Aorta (tissue), 5 donors: ENCODE results near the gene TMCO6. TPM values are rescaled to one million over a fixed set of nuclear protein-coding genes. Genes with fewer than 3 reads are reported as not detected.

Source experiments
- ATAC-seq: fragments of 200-7000 bp; cut with Tn5 transposase; one replicate; pipeline ENCODE4 v1.9.1; 2022; ENCODE audit warnings: moderate library complexity; ENCODE audit not compliant: low FRiP score
- DNase-seq, 2 donors: peaks; one replicate each; pipeline ENCODE4 v3.0.0-alpha.2; 2020
- H3K27ac ChIP-seq, 2 donors: one replicate each; pipeline ENCODE4 v1.5.1; 2013; ENCODE audit warnings: low read length in 2 of 2, mild to moderate bottlenecking in 2 of 2, moderate library complexity in 2 of 2, control low read depth in 1 of 2, inconsistent platforms in 1 of 2, low read depth in 1 of 2
- H3K27me3 ChIP-seq, 2 donors: one replicate each; pipeline ENCODE4 v1.6.1; 2013; ENCODE audit warnings: control low read depth in 1 of 2, low read length in 1 of 2, mild to moderate bottlenecking in 1 of 2, moderate library complexity in 1 of 2; ENCODE audit not compliant: insufficient read depth in 2 of 2, control insufficient read depth in 1 of 2
- H3K36me3 ChIP-seq, 2 donors: one replicate each; pipeline ENCODE4 v1.6.1; 2013; ENCODE audit warnings: control low read depth in 1 of 2, low read length in 1 of 2, mild to moderate bottlenecking in 1 of 2; ENCODE audit not compliant: insufficient read depth in 2 of 2, control insufficient read depth in 1 of 2
- H3K4me1 ChIP-seq, 2 donors: one replicate each; pipeline ENCODE4 v1.6.1; 2013; ENCODE audit warnings: low read length in 2 of 2, control low read depth in 1 of 2, mild to moderate bottlenecking in 1 of 2, moderate library complexity in 1 of 2; ENCODE audit not compliant: insufficient read depth in 2 of 2, control insufficient read depth in 1 of 2
- H3K4me3 ChIP-seq, 2 donors: one replicate each; pipeline ENCODE4 v1.5.1; 2013; ENCODE audit warnings: low read length in 2 of 2, control low read depth in 1 of 2, mild to moderate bottlenecking in 1 of 2
- H3K9me3 ChIP-seq: one replicate; pipeline ENCODE4 v1.6.1; 2013; ENCODE audit warnings: mild to moderate bottlenecking, low read length; ENCODE audit not compliant: control insufficient read depth
- WGBS, 2 donors: extraction: QIAGEN DNeasy Blood & Tissue Kit; methylation state at CpG; one replicate each; pipeline ENCODE4 v1.1.7; 2013; 5-methylcytosine and 5-hydroxymethylcytosine counted together
- intact Hi-C, 2 donors: fragments of 100-400 bp; cut with DNase I; formaldehyde crosslinking; loops; one replicate each; pipeline versions ENCODE4 v1.14.2 to v1.15.0; 2022
- microRNA-seq, 2 donors: library from miRNA; unstranded; fragments of <30 nt; microRNA quantifications; one replicate each; pipeline ENCODE4 v1.2.0, GENCODE V29; 2020
- polyA plus RNA-seq, 2 donors: library from polyadenylated mRNA; stranded (reverse); fragments of 200-250 nt; gene quantifications; one replicate each; pipeline ENCODE4 v1.2.3, GENCODE V29; 2013
- total RNA-seq, 2 donors: library from RNA; stranded (reverse); fragmentation: NEBNext Ultra II Directional; extraction: Animal tissue kit (Norgen Biotek cat#: 25700); gene quantifications; one replicate each; pipeline ENCODE4 v1.2.1, GENCODE V29; 2021
- donor health status: healthy with polysubstance abuse.
- donor health status: Bipolar disorder and iron deficiency.
- donor health status: DM: no; HTN: no; CAD: no.
- donor health status: DM: no; HTN: no; CAD: no.
- donor health status: DM: yes; HTN: yes; CAD: no.

Gene TMCO6
- total and polyA plus RNA-seq, 4 donors, result 2.9 to 11.9 (median 9.0) TPM

DNA sequence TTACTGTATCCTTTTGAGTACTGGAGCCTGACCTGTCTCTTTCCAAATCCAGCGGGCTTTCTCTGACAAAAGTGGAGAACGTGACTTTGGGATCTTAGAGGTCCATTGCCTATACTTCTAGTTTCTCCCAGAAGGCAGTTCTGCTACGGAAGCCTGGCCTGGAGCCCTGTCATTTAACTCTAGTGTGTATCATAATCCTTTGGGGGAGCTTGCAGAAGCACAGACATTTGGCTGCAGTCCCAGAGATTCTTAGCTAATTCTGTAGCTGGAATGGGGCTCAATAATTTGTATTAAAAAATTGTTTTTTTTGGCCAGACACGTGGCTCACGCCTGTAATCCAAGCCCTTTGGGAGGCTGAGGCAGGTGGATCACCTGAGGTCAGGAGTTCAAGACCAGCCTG is 55.0 kb downstream of the TMCO6 start:
- intact Hi-C loops, result loop anchor here in 1 of 2 donors (5.0 kb wide), 1 partner anchor 47 kb away; the partner anchor contains the start of genes IK and NDUFA2
- Histone ChIP-seq H3K4me1 (peaks cover 0 to 3% of the 10 kb centered on the region in 2 donors), H3K27ac (no peak overlapping the region), H3K9me3 (no peaks in the 10 kb centered on the region), H3K36me3 (peaks cover 15 to 18% of the 10 kb centered on the region in 2 donors), H3K4me3 (no peak overlapping the region), H3K27me3 (no peaks in the 10 kb centered on the region)
- 45% methylated on average over 5 of the region's 5 CpGs for WGBS, 2 donors
- DNase-seq (no peak), ATAC-seq (no peak)

Small RNA genes lying within 50 kb of the gene (microRNA-seq; reads per million reads assigned to microRNA genes)
- gene MIR3655, result 0 to 0.99 reads per million in 2 donors

Other genes starting within 250 kb of the TMCO6 start
- 100 to 1,000 TPM; 112 to 138 TPM for gene ANKHD1, start 237.6 kb upstream of the TMCO6 start, total RNA-seq
- gene ANKHD1, start 237.6 kb upstream of the TMCO6 start, polyA plus RNA-seq, result 10 to 100 TPM; 17.0 to 77.2 TPM
- 10 to 100 TPM in 1 of 2 donors, 1 to 10 TPM in 1; 5.4 to 14.2 TPM for gene EIF4EBP3, start 91.8 kb upstream of the TMCO6 start, total RNA-seq
- 10 to 100 TPM; 27.8 to 37.5 TPM for gene EIF4EBP3, start 91.8 kb upstream of the TMCO6 start, polyA plus RNA-seq
- gene SRA1, start 82.0 kb upstream of the TMCO6 start, total RNA-seq, result 10 to 100 TPM; 23.7 to 32.5 TPM
- 10 to 100 TPM; 23.2 to 49.6 TPM for gene SRA1, start 82.0 kb upstream of the TMCO6 start, polyA plus RNA-seq
- gene APBB3, start 74.9 kb upstream of the TMCO6 start, total RNA-seq, result 10 to 100 TPM; 32.9 to 48.3 TPM
- 10 to 100 TPM; 10.9 to 66.9 TPM for gene APBB3, start 74.9 kb upstream of the TMCO6 start, polyA plus RNA-seq
- gene SLC35A4, start 74.6 kb upstream of the TMCO6 start, total RNA-seq, result 10 to 100 TPM; 38.9 to 43.4 TPM
- 10 to 100 TPM; 24.9 to 25.5 TPM for gene SLC35A4, start 74.6 kb upstream of the TMCO6 start, polyA plus RNA-seq
- gene CD14, start 6.3 kb upstream of the TMCO6 start, total RNA-seq, result 100 to 1,000 TPM; 104 to 205 TPM
- gene CD14, start 6.3 kb upstream of the TMCO6 start, polyA plus RNA-seq, result 100 to 1,000 TPM in 1 of 2 donors, 10 to 100 TPM in 1; 34.9 to 115 TPM
- gene NDUFA2, start 8.2 kb downstream of the TMCO6 start, total RNA-seq, result 10 to 100 TPM; 32.1 to 35.0 TPM
- gene NDUFA2, start 8.2 kb downstream of the TMCO6 start, polyA plus RNA-seq, result 100 to 1,000 TPM; 114 to 198 TPM
- gene IK, start 8.4 kb downstream of the TMCO6 start, total RNA-seq, result 10 to 100 TPM; 78.4 to 79.1 TPM
- gene IK, start 8.4 kb downstream of the TMCO6 start, polyA plus RNA-seq, result 100 to 1,000 TPM in 1 of 2 donors, 10 to 100 TPM in 1; 90.3 to 104 TPM
- gene WDR55, start 25.5 kb downstream of the TMCO6 start, total RNA-seq, result 10 to 100 TPM; 18.5 to 21.3 TPM
- 10 to 100 TPM in 1 of 2 donors, 1 to 10 TPM in 1; 9.5 to 22.0 TPM for gene WDR55, start 25.5 kb downstream of the TMCO6 start, polyA plus RNA-seq
- 1 to 10 TPM in 1 of 2 donors, under 1 TPM in 1; 0.84 to 1.3 TPM for gene DND1, start 34.1 kb downstream of the TMCO6 start, total RNA-seq
- gene DND1, start 34.1 kb downstream of the TMCO6 start, polyA plus RNA-seq, result 1 to 10 TPM in 1 of 2 donors, not detected in 1; 2.1 TPM
- 10 to 100 TPM; 48.6 to 49.3 TPM for gene HARS1, start 51.9 kb downstream of the TMCO6 start, total RNA-seq
- 10 to 100 TPM; 35.1 to 74.6 TPM for gene HARS1, start 51.9 kb downstream of the TMCO6 start, polyA plus RNA-seq
- 10 to 100 TPM; 21.3 to 33.0 TPM for gene HARS2, start 52.0 kb downstream of the TMCO6 start, total RNA-seq
- 10 to 100 TPM; 14.4 to 27.6 TPM for gene HARS2, start 52.0 kb downstream of the TMCO6 start, polyA plus RNA-seq
- 10 to 100 TPM; 39.0 to 41.4 TPM for gene ZMAT2, start 61.0 kb downstream of the TMCO6 start, total RNA-seq
- gene ZMAT2, start 61.0 kb downstream of the TMCO6 start, polyA plus RNA-seq, result 100 to 1,000 TPM in 1 of 2 donors, 10 to 100 TPM in 1; 70.6 to 143 TPM
- gene PCDHA1, start 146.7 kb downstream of the TMCO6 start, total RNA-seq, result not detected
- not detected for gene PCDHA1, start 146.7 kb downstream of the TMCO6 start, polyA plus RNA-seq
- under 1 TPM; 0.13 to 0.24 TPM for gene PCDHA2, start 155.4 kb downstream of the TMCO6 start, total RNA-seq
- gene PCDHA2, start 155.4 kb downstream of the TMCO6 start, polyA plus RNA-seq, result not detected
- gene PCDHA3, start 161.6 kb downstream of the TMCO6 start, total RNA-seq, result under 1 TPM; 0.33 to 0.36 TPM
- gene PCDHA3, start 161.6 kb downstream of the TMCO6 start, polyA plus RNA-seq, result under 1 TPM; 0.25 to 0.38 TPM
- under 1 TPM; 0.78 to 0.90 TPM for gene PCDHA4, start 167.6 kb downstream of the TMCO6 start, total RNA-seq
- gene PCDHA4, start 167.6 kb downstream of the TMCO6 start, polyA plus RNA-seq, result under 1 TPM in 1 of 2 donors, not detected in 1; 0.05 TPM
- gene PCDHA5, start 182.2 kb downstream of the TMCO6 start, total RNA-seq, result under 1 TPM; 0.24 to 0.26 TPM
- gene PCDHA5, start 182.2 kb downstream of the TMCO6 start, polyA plus RNA-seq, result under 1 TPM in 1 of 2 donors, not detected in 1; 0.08 TPM
- gene PCDHA6, start 188.5 kb downstream of the TMCO6 start, total RNA-seq, result under 1 TPM; 0.36 to 0.45 TPM
- gene PCDHA6, start 188.5 kb downstream of the TMCO6 start, polyA plus RNA-seq, result under 1 TPM in 1 of 2 donors, not detected in 1; 0.64 TPM
- under 1 TPM; 0.32 to 0.57 TPM for gene PCDHA7, start 194.8 kb downstream of the TMCO6 start, total RNA-seq
- under 1 TPM in 1 of 2 donors, not detected in 1; 0.13 TPM for gene PCDHA7, start 194.8 kb downstream of the TMCO6 start, polyA plus RNA-seq
- under 1 TPM; 0.16 to 0.36 TPM for gene PCDHA8, start 201.7 kb downstream of the TMCO6 start, total RNA-seq
- not detected for gene PCDHA8, start 201.7 kb downstream of the TMCO6 start, polyA plus RNA-seq
- under 1 TPM; 0.13 to 0.36 TPM for gene PCDHA9, start 208.9 kb downstream of the TMCO6 start, total RNA-seq
- gene PCDHA9, start 208.9 kb downstream of the TMCO6 start, polyA plus RNA-seq, result not detected
- under 1 TPM; 0.65 to 0.69 TPM for gene PCDHA10, start 216.4 kb downstream of the TMCO6 start, total RNA-seq
- gene PCDHA10, start 216.4 kb downstream of the TMCO6 start, polyA plus RNA-seq, result under 1 TPM in 1 of 2 donors, not detected in 1; 0.03 TPM
- gene PCDHA11, start 229.5 kb downstream of the TMCO6 start, total RNA-seq, result under 1 TPM; 0.19 to 0.27 TPM
- not detected for gene PCDHA11, start 229.5 kb downstream of the TMCO6 start, polyA plus RNA-seq
- gene PCDHA12, start 235.9 kb downstream of the TMCO6 start, total RNA-seq, result under 1 TPM in 1 of 2 donors, not detected in 1; 0.57 TPM
- under 1 TPM in 1 of 2 donors, not detected in 1; 0.05 TPM for gene PCDHA12, start 235.9 kb downstream of the TMCO6 start, polyA plus RNA-seq
- under 1 TPM; 0.15 to 0.16 TPM for gene PCDHA13, start 242.7 kb downstream of the TMCO6 start, total RNA-seq
- gene PCDHA13, start 242.7 kb downstream of the TMCO6 start, polyA plus RNA-seq, result not detected